Liver (tissue), 5 donors: ENCODE data around the gene ANKRD1. TPM values are rescaled to one million over a fixed set of nuclear protein-coding genes. Genes with fewer than 3 reads are reported as not detected.

Experiments
- polyA plus RNA-seq, 2 donors: library from polyadenylated mRNA; stranded (reverse) in 1 of 2; unstranded in 1 of 2; fragments of 200-250 nt in 1 of 2; fragments of >200 nt in 1 of 2; fragmentation: Nextera tagmentation in 1 of 2; extraction: Ambion mirVana in 1 of 2; gene quantifications; one replicate each; pipeline versions ENCODE4 v1.2.1 to v1.2.3, GENCODE V29; 2013 to 2015
- small RNA-seq: library from RNA; depleted of rRNA; stranded (forward); fragments of <200 nt; gene quantifications from one replicate; pipeline ENCODE3, GENCODE V24; 2014
- total RNA-seq, 2 donors: library from RNA; depleted of rRNA; stranded (reverse); fragments of >200 nt; gene quantifications; one replicate each; pipeline ENCODE4 v1.2.3, GENCODE V29; 2014
- donor health status: healthy.
- donor health status: healthy.
- donor health status: healthy.

ANKRD1 gene
- total and polyA plus RNA-seq, 4 donors = 0.16 to 0.25 TPM; not detected in 2

Small RNA genes lying within 50 kb of the gene (small RNA-seq; reads per million reads assigned to genes)
- gene RF00019 = not detected
- not detected for gene RNU6-740P

Other genes starting within 250 kb of the ANKRD1 start
- gene HTR7, start 63.0 kb downstream of the ANKRD1 start, total RNA-seq = under 1 TPM; 0.17 to 0.61 TPM
- under 1 TPM in 1 of 2 donors, not detected in 1; 0.18 TPM for gene HTR7, start 63.0 kb downstream of the ANKRD1 start, polyA plus RNA-seq
- gene RPP30, start 49.1 kb downstream of the ANKRD1 start, total RNA-seq = 10 to 100 TPM; 11.3 to 22.6 TPM
- gene RPP30, start 49.1 kb downstream of the ANKRD1 start, polyA plus RNA-seq = 10 to 100 TPM; 11.2 to 14.6 TPM